Glomerular visceral epithelial cell (primary cell): ENCODE measurements around the gene NEK11.

Source experiments
- DNase-seq: peaks from one replicate; pipeline ENCODE4 v3.0.0-alpha.2; 2016; ENCODE audit errors: extremely low spot score

Gene NEK11

GRCh38 chr3:131224886-131225550 lies 198.3 kb downstream of the NEK11 start:
- no peak for DNase-seq

- DNase-seq: no peak
Measured at GRCh38 chr3:131228522-131228921, 201.8 kb downstream of the NEK11 start.

GRCh38 chr3:131231710-131232389 lies 205.2 kb downstream of the NEK11 start:
- DNase-seq: no peak

GRCh38 chr3:131232711-131233267 lies 206.1 kb downstream of the NEK11 start:
- DNase-seq: no peak

GRCh38 chr3:131233900-131234668 lies 207.4 kb downstream of the NEK11 start:
- DNase-seq: no peak

- DNase-seq: no peak
Measured at GRCh38 chr3:131236421-131236820, 209.7 kb downstream of the NEK11 start.

GRCh38 chr3:131238496-131238895 lies 211.8 kb downstream of the NEK11 start:
- DNase-seq: no peak

- no peak for DNase-seq
Measured at GRCh38 chr3:131239267-131239666, 212.6 kb downstream of the NEK11 start.

- no peak for DNase-seq
Measured at GRCh38 chr3:131242201-131242600, 215.5 kb downstream of the NEK11 start.

GRCh38 chr3:131250466-131250865 lies 223.8 kb downstream of the NEK11 start:
- DNase-seq: no peak

- DNase-seq: no peak
Measured at GRCh38 chr3:131260525-131260924, 233.8 kb downstream of the NEK11 start.

GRCh38 chr3:131261104-131261503 lies 234.4 kb downstream of the NEK11 start:
- no peak for DNase-seq

GRCh38 chr3:131275556-131275955 lies 248.9 kb downstream of the NEK11 start:
- DNase-seq: no peak

GRCh38 chr3:131277836-131278497 lies 251.3 kb downstream of the NEK11 start:
- peak; percentile 8 for DNase-seq

GRCh38 chr3:131279577-131279976 lies 252.9 kb downstream of the NEK11 start:
- no peak for DNase-seq

GRCh38 chr3:131282379-131282778 lies 255.7 kb downstream of the NEK11 start:
- no peak for DNase-seq

- DNase-seq: no peak
Measured at GRCh38 chr3:131282967-131283366, 256.3 kb downstream of the NEK11 start.

- DNase-seq: no peak
Measured at GRCh38 chr3:131283862-131284261, 257.2 kb downstream of the NEK11 start.

- no peak for DNase-seq
Measured at GRCh38 chr3:131284302-131284701, 257.6 kb downstream of the NEK11 start.

GRCh38 chr3:131285456-131285855 lies 258.8 kb downstream of the NEK11 start:
- DNase-seq: no peak

- no peak for DNase-seq
Measured at GRCh38 chr3:131299836-131300235, 273.2 kb downstream of the NEK11 start.

- no peak for DNase-seq
Measured at GRCh38 chr3:131303848-131304247, 277.2 kb downstream of the NEK11 start.
